HepG2 (cell line): ENCODE results near the gene SDHAF1. TPM values are rescaled to one million over a fixed set of nuclear protein-coding genes. Genes with fewer than 3 reads are reported as not detected.

ENCODE experiments used
- AKAP8 ChIP-seq: sonication (generic); formaldehyde crosslinking; IDR thresholded peaks from 2 replicates; pipeline ENCODE4 v1.5.1; 2020; ENCODE audit warnings: mild to moderate bottlenecking, missing genetic modification reagents
- ETV5 ChIP-seq: IDR thresholded peaks from 2 replicates; pipeline ENCODE4 v1.6.1; 2018; ENCODE audit warnings: missing biosample characterization, missing genetic modification reagents, inconsistent platforms, borderline replicate concordance
- KDM4B ChIP-seq: sonication (generic); formaldehyde crosslinking; IDR thresholded peaks from 2 replicates; pipeline ENCODE4 v1.4.0; 2020; ENCODE audit warnings: missing genetic modification reagents
- MIER3 ChIP-seq: IDR thresholded peaks from 2 replicates; pipeline ENCODE4 v1.6.1; 2016; ENCODE audit warnings: missing compliant biosample characterization, borderline replicate concordance
- PAX8 ChIP-seq: sonication (generic); formaldehyde crosslinking; IDR thresholded peaks from 2 replicates; pipeline ENCODE4 v1.8.0; 2022; ENCODE audit warnings: mild to moderate bottlenecking, missing genetic modification reagents, borderline replicate concordance
- PHF8 ChIP-seq: sonication (generic); formaldehyde crosslinking; IDR thresholded peaks from 2 replicates; pipeline ENCODE4 v1.5.0; 2020; ENCODE audit warnings: missing genetic modification reagents
- SIN3A ChIP-seq: IDR thresholded peaks from 2 replicates; pipeline ENCODE4 v1.6.1; 2011; ENCODE audit warnings: low read depth, mild to moderate bottlenecking, control low read depth, low read length, borderline replicate concordance
- SRSF4 ChIP-seq: fragments of 200-400 bp; formaldehyde crosslinking; IDR thresholded peaks from one replicate; pipeline ENCODE4 v1.6.1; 2018; ENCODE audit warnings: mild to moderate bottlenecking, low read depth, low read length, moderate library complexity; ENCODE audit not compliant: poor library complexity, severe bottlenecking
- TRAFD1 ChIP-seq: sonication (generic); formaldehyde crosslinking; IDR thresholded peaks from 2 replicates; pipeline ENCODE4 v1.5.1; 2020; ENCODE audit warnings: missing genetic modification reagents, mild to moderate bottlenecking, borderline replicate concordance
- ZBTB2 ChIP-seq: sonication (generic); formaldehyde crosslinking; IDR thresholded peaks from 2 replicates; pipeline ENCODE4 v1.8.0; 2022; ENCODE audit warnings: low read depth, missing genetic modification reagents
- ZNF264 ChIP-seq: sonication (generic); formaldehyde crosslinking; IDR thresholded peaks from 2 replicates; pipeline ENCODE4 v1.4.0; 2020; ENCODE audit warnings: missing genetic modification reagents
- ZNF274 ChIP-seq: sonication (generic); formaldehyde crosslinking; IDR thresholded peaks from 2 replicates; pipeline ENCODE4 v1.5.1; 2020; ENCODE audit warnings: mild to moderate bottlenecking, missing genetic modification reagents
- ZNF30 ChIP-seq: sonication (generic); formaldehyde crosslinking; IDR thresholded peaks from 2 replicates; pipeline ENCODE4 v1.5.0; 2020; ENCODE audit warnings: mild to moderate bottlenecking, missing genetic modification reagents
- ZNF317 ChIP-seq: sonication (generic); formaldehyde crosslinking; IDR thresholded peaks from 2 replicates; pipeline ENCODE4 v1.5.0; 2020; ENCODE audit warnings: mild to moderate bottlenecking, missing genetic modification reagents
- ZNF652 ChIP-seq: IDR thresholded peaks from 2 replicates; pipeline ENCODE4 v1.6.1; 2016; ENCODE audit warnings: low read depth, borderline replicate concordance
- polyA plus RNA-seq, 8 experiments: library from polyadenylated mRNA; depleted of rRNA in 3 of 8; stranded (reverse) in 7 of 8; unstranded in 1 of 8; fragments of >200 nt; fragmentation: Illumina TruSeq in 4 of 8; extraction: Trizol in 4 of 8; gene quantifications; 2 replicates each; pipeline versions ENCODE4 v1.2.1 to v1.2.3, GENCODE V29; 2011 to 2016; ENCODE audit warnings: low read depth in 4 of 8, missing spikeins in 1 of 8, mixed read lengths in 1 of 8; ENCODE audit not compliant: insufficient read depth in 1 of 8
- total RNA-seq, 5 experiments: library from RNA; depleted of rRNA; stranded (reverse); fragments of >200 nt; fragmentation: Illumina TruSeq; extraction: Trizol; gene quantifications; 2 replicates each; pipeline ENCODE4 v1.2.3, GENCODE V29; 2016; ENCODE audit warnings: low read depth in 1 of 5
- TF ChIP-seq, protein P1 (sequence below): sonication (generic); formaldehyde crosslinking; IDR thresholded peaks from 2 replicates; pipeline ENCODE4 v1.4.0; 2020; ENCODE audit warnings: missing genetic modification reagents
- TF ChIP-seq, protein P2 (sequence below): sonication (generic); formaldehyde crosslinking; IDR thresholded peaks from 2 replicates; pipeline ENCODE4 v1.8.0; 2022; ENCODE audit warnings: missing genetic modification reagents, mild to moderate bottlenecking, moderate library complexity, borderline replicate concordance
- TF ChIP-seq, protein P3 (sequence below): IDR thresholded peaks from 2 replicates; pipeline ENCODE4 v1.6.1; 2012; ENCODE audit warnings: inconsistent platforms
- TF ChIP-seq, protein P4 (sequence below): sonication (generic); formaldehyde crosslinking; IDR thresholded peaks from 2 replicates; pipeline ENCODE4 v1.5.0; 2020; ENCODE audit warnings: missing genetic modification reagents
- TF ChIP-seq, protein P5 (sequence below): sonication (generic); formaldehyde crosslinking; IDR thresholded peaks from 2 replicates; pipeline ENCODE4 v1.5.1; 2020; ENCODE audit warnings: mild to moderate bottlenecking, missing genetic modification reagents, borderline replicate concordance

SDHAF1 gene
- total and polyA plus RNA-seq, 2 of the 13 experiments (the other 11 are each of a cell fraction or from before 2014, with no cell fraction given), result 17.8 to 22.8 TPM

DNA sequence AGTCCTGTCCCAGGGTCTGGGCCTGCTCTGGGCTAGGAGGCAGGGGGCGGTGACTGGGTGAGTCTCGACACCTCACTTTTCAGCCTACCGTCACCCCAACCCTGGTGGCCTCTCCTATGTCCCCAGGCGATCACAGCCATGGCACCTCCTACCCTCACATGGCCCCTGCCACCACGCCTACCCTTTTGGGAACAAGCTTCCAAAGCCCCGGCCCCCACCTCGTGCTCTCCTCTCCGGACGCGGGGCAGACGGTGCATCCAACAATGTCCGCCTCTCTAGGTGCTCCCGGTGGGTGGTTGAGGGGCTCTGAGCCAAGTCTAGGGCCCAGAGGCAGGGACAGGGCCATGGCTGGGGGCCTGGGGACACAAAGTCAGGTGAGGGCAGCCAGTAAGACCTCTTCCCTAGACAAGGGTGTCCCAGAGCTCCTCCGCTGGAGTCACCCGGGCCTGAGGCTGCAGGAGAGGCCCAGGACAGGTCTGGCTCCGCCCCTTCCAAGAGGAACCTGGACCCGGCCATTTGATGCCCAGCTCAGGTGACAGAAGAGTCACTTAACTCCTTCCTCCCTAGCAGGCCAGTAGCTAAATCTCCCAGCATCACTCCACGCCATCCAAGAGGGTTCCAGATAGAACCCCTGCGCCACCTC, 13.5 kb downstream of the SDHAF1 start, which contains the start of gene SYNE4 (continued):
- TF ChIP-seq, protein P1, sequence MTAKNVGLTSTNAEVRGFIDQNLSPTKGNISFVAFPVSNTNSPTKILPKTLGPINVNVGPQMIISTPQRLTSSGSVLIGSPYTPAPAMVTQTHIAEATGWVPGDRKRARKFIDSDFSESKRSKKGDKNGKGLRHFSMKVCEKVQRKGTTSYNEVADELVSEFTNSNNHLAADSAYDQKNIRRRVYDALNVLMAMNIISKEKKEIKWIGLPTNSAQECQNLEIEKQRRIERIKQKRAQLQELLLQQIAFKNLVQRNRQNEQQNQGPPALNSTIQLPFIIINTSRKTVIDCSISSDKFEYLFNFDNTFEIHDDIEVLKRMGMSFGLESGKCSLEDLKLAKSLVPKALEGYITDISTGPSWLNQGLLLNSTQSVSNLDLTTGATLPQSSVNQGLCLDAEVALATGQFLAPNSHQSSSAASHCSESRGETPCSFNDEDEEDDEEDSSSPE, result no peak
- 0 out of 2 replicates have a peak, but pooled peaks have one; percentile 47 for TF ChIP-seq TRAFD1 (CRISPR knock-in tag)
- TF ChIP-seq, protein P2, sequence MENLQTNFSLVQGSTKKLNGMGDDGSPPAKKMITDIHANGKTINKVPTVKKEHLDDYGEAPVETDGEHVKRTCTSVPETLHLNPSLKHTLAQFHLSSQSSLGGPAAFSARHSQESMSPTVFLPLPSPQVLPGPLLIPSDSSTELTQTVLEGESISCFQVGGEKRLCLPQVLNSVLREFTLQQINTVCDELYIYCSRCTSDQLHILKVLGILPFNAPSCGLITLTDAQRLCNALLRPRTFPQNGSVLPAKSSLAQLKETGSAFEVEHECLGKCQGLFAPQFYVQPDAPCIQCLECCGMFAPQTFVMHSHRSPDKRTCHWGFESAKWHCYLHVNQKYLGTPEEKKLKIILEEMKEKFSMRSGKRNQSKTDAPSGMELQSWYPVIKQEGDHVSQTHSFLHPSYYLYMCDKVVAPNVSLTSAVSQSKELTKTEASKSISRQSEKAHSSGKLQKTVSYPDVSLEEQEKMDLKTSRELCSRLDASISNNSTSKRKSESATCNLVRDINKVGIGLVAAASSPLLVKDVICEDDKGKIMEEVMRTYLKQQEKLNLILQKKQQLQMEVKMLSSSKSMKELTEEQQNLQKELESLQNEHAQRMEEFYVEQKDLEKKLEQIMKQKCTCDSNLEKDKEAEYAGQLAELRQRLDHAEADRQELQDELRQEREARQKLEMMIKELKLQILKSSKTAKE (CRISPR knock-in tag), result no peak
- TF ChIP-seq ZNF264, result no peak
- peak; percentile 98 for TF ChIP-seq ZNF652 (CRISPR knock-in tag)
- TF ChIP-seq, protein P3, sequence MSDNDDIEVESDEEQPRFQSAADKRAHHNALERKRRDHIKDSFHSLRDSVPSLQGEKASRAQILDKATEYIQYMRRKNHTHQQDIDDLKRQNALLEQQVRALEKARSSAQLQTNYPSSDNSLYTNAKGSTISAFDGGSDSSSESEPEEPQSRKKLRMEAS, result peak; percentile 72
- no peak for TF ChIP-seq AKAP8 (CRISPR knock-in tag)
- no peak for TF ChIP-seq ZNF274 (CRISPR knock-in tag)
- TF ChIP-seq SRSF4, result no peak
- TF ChIP-seq, protein P4, sequence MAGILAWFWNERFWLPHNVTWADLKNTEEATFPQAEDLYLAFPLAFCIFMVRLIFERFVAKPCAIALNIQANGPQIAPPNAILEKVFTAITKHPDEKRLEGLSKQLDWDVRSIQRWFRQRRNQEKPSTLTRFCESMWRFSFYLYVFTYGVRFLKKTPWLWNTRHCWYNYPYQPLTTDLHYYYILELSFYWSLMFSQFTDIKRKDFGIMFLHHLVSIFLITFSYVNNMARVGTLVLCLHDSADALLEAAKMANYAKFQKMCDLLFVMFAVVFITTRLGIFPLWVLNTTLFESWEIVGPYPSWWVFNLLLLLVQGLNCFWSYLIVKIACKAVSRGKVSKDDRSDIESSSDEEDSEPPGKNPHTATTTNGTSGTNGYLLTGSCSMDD (CRISPR knock-in tag), result no peak
- no peak for TF ChIP-seq ZNF30
- TF ChIP-seq SIN3A, result peak; percentile 49; the same call in 1 of the 2 replicates
- TF ChIP-seq PAX8 (CRISPR knock-in tag), result no peak
- TF ChIP-seq, protein P5, sequence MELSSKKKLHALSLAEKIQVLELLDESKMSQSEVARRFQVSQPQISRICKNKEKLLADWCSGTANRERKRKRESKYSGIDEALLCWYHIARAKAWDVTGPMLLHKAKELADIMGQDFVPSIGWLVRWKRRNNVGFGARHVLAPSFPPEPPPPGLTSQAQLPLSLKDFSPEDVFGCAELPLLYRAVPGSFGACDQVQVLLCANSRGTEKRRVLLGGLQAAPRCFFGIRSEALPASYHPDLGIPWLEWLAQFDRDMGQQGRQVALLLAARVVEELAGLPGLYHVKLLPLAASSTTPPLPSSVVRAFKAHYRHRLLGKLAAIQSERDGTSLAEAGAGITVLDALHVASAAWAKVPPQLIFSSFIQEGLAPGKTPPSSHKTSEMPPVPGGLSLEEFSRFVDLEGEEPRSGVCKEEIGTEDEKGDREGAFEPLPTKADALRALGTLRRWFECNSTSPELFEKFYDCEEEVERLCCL (CRISPR knock-in tag), result no peak
- 0 out of 2 replicates have a peak, but pooled peaks have one; percentile 39 for TF ChIP-seq ZNF317
- no peak for TF ChIP-seq ZBTB2
- peak; percentile 86 for TF ChIP-seq PHF8
- 0 out of 2 replicates have a peak, but pooled peaks have one; percentile 29 for TF ChIP-seq ETV5 (CRISPR knock-in tag)
- no peak for TF ChIP-seq KDM4B (CRISPR knock-in tag)
- TF ChIP-seq MIER3, result no peak
